Calu3 (cell line): Measurements from ENCODE around the gene MYRFL. TPM values are rescaled to one million over a fixed set of nuclear protein-coding genes. Genes with fewer than 3 reads are reported as not detected.

Source experiments
- BruUV-seq: library from RNA; stranded (reverse); fragments of 400-500 nt; replicated peaks from 2 replicates; lab custom pipeline; 2021; lab: Mats Ljungman, UMichigan
- CTCF ChIA-PET: fragments of 300-600 bp; sonication (Branson Sonifier 250); formaldehyde crosslinking; loops from one replicate; lab custom pipeline; 2022; ENCODE audit warnings: antibody characterized with exemption; lab: Charles Lee
- DNase-seq: peaks from one replicate; pipeline ENCODE4 v3.0.0; 2022
- H3K27ac Mint-ChIP-seq: one replicate; pipeline ENCODE4 v1.8.0; 2022; ENCODE audit warnings: mixed read lengths; ENCODE audit not compliant: unreplicated experiment
- H3K27me3 Mint-ChIP-seq: one replicate; pipeline ENCODE4 v1.8.0; 2022; ENCODE audit warnings: mixed read lengths; ENCODE audit not compliant: unreplicated experiment
- H3K36me3 Mint-ChIP-seq: one replicate; pipeline ENCODE4 v1.8.0; 2022; ENCODE audit warnings: mild to moderate bottlenecking, moderate library complexity, mixed read lengths; ENCODE audit not compliant: insufficient read depth, unreplicated experiment
- H3K4me1 Mint-ChIP-seq: one replicate; pipeline ENCODE4 v1.8.0; 2022; ENCODE audit warnings: mild to moderate bottlenecking, low read depth, mixed read lengths; ENCODE audit not compliant: unreplicated experiment
- H3K4me3 Mint-ChIP-seq: one replicate; pipeline ENCODE4 v1.8.0; 2022; ENCODE audit warnings: mild to moderate bottlenecking, low read depth, moderate library complexity, mixed read lengths; ENCODE audit not compliant: unreplicated experiment
- H3K9me3 Mint-ChIP-seq: one replicate; pipeline ENCODE4 v1.8.0; 2022; ENCODE audit warnings: low read depth, mixed read lengths; ENCODE audit not compliant: unreplicated experiment
- CTCF ChIP-seq: fragments of 200-600 bp; IDR thresholded peaks from one replicate; pipeline ENCODE4 v1.8.0; 2022; ENCODE audit warnings: antibody characterized with exemption; ENCODE audit not compliant: unreplicated experiment
- intact Hi-C: fragments of 100-400 bp; cut with micrococcal nuclease; formaldehyde crosslinking; loops from one replicate; pipeline ENCODE4 v1.10.0; 2022; ENCODE audit not compliant: unreplicated experiment
- total RNA-seq: library from RNA; stranded (reverse); gene quantifications from 2 replicates; pipeline ENCODE4 v1.2.3, GENCODE V29; 2022

Gene MYRFL
- total RNA-seq, 1 experiment from 2014 or later: 1.7 TPM

DNA sequence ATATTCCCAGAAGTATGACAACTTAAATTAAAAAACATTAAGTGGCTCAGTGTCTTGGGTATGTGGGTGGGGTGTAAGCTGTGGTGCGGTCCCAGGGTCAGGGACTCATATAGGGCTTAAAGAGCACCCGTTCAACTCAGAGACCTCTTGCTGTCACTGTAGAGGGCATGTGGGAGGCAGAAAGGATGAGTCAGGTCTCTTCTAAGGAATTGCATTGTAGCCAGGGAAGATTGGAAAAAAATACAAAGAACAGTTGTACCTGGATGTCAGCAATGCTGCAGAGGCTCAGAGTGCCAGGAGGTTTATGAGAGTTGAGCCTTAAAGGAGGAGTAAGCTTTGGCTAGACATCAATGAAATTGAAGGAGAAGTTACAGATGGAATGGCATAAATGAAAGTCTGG, 104.1 kb downstream of the MYRFL start:
- Mint-ChIP-seq H3K9me3 (no peaks in the 10 kb centered on the region), H3K36me3 (no peaks in the 10 kb centered on the region), H3K4me3 (no peak overlapping the region), H3K27ac (no peak overlapping the region), H3K27me3 (no peaks in the 10 kb centered on the region), H3K4me1 (no peaks in the 10 kb centered on the region)
- CTCF ChIA-PET: no interaction called here
- TF ChIP-seq CTCF: no peak
- intact Hi-C loops: no loop called here
- no TSS peak for BruUV-seq
- DNase-seq: no peak

- Mint-ChIP-seq H3K9me3 (no peaks in the 10 kb centered on the region), H3K4me1 (no peaks in the 10 kb centered on the region), H3K27ac (no peak overlapping the region), H3K4me3 (no peak overlapping the region), H3K36me3 (no peaks in the 10 kb centered on the region), H3K27me3 (no peaks in the 10 kb centered on the region)
- BruUV-seq: no TSS peak
- no peak for TF ChIP-seq CTCF
- DNase-seq: no peak
- intact Hi-C loops: no loop called here
- CTCF ChIA-PET: interaction anchor here (0.9 kb wide), 1 partner anchor 29 kb away, joined by 3 read pairs; no protein-coding TSS in a partner anchor
Measured at GRCh38 chr12:69929531-69929930, 104.5 kb downstream of the MYRFL start.

- Mint-ChIP-seq H3K27ac (no peak overlapping the region), H3K27me3 (no peaks in the 10 kb centered on the region), H3K9me3 (no peaks in the 10 kb centered on the region), H3K36me3 (no peaks in the 10 kb centered on the region), H3K4me3 (no peak overlapping the region), H3K4me1 (peaks cover 10% of the 10 kb centered on the region)
- TF ChIP-seq CTCF: no peak
- intact Hi-C loops: no loop called here
- DNase-seq: no peak
- BruUV-seq: no TSS peak
- CTCF ChIA-PET: no interaction called here
Measured at GRCh38 chr12:69931569-69931968, 106.5 kb downstream of the MYRFL start.

- no peak overlapping the region for H3K27ac Mint-ChIP-seq
- H3K36me3 Mint-ChIP-seq: no peaks in the 10 kb centered on the region
- no peaks in the 10 kb centered on the region for H3K9me3 Mint-ChIP-seq
- intact Hi-C loops: no loop called here
- H3K27me3 Mint-ChIP-seq: no peaks in the 10 kb centered on the region
- H3K4me1 Mint-ChIP-seq: peaks cover 10% of the 10 kb centered on the region
- TF ChIP-seq CTCF: no peak
- CTCF ChIA-PET: no interaction called here
- no peak overlapping the region for H3K4me3 Mint-ChIP-seq
- DNase-seq: no peak
- no TSS peak for BruUV-seq
Measured at GRCh38 chr12:69932154-69932553, 107.1 kb downstream of the MYRFL start.
